NCI-H748 (cell line): ENCODE results near the gene ENTHD1.

ENCODE experiments used
- DNase-seq: peaks from one replicate; lab custom pipeline; 2025; ENCODE audit not compliant: unreplicated experiment; lab: John Stamatoyannopoulos, UW

The ENTHD1 gene

GRCh38 chr22:39693943-39694500 is 199.5 kb downstream of the ENTHD1 start:
- DNase-seq: no peak
